A673 (cell line): ENCODE data around the gene OSGIN1. TPM values are rescaled to one million over a fixed set of nuclear protein-coding genes. Genes with fewer than 3 reads are reported as not detected.

ENCODE experiments used
- BruUV-seq: library from RNA; stranded (reverse); fragments of 400-500 nt; replicated peaks from 2 replicates; lab custom pipeline; 2021; lab: Mats Ljungman, UMichigan
- CTCF ChIA-PET: fragments of 300-600 bp; sonication (Branson Sonifier 250); formaldehyde crosslinking; loops from one replicate; lab custom pipeline; 2022; ENCODE audit warnings: antibody characterized with exemption; lab: Charles Lee
- POLR2A ChIA-PET: fragments of 300-600 bp; sonication (Branson Sonifier 250); formaldehyde crosslinking; loops from one replicate; lab custom pipeline; 2022; ENCODE audit warnings: antibody characterized with exemption; ENCODE audit not compliant: low non-redundant PET; lab: Charles Lee
- DNase-seq: peaks from one replicate; pipeline ENCODE4 v3.0.0-alpha.2; 2015; ENCODE audit warnings: low spot score
- H3K27ac ChIP-seq: fragments of 200-600 bp; sonication (generic); 2 replicates; pipeline ENCODE4 v1.5.1; 2016; ENCODE audit warnings: mixed run types, low read depth, mild to moderate bottlenecking, mixed read lengths, antibody characterized with exemption, low read length; ENCODE audit not compliant: poor library complexity, severe bottlenecking
- H3K27me3 ChIP-seq: fragments of 200-600 bp; sonication (generic); replicated peaks from 2 replicates; pipeline ENCODE4 v1.6.1; 2017; ENCODE audit warnings: mixed run types, low read depth, mild to moderate bottlenecking, mixed read lengths, antibody characterized with exemption, low read length; ENCODE audit not compliant: insufficient read depth, poor library complexity
- H3K36me3 ChIP-seq: fragments of 200-600 bp; sonication (generic); 2 replicates; pipeline ENCODE4 v1.6.1; 2016; ENCODE audit warnings: mixed run types, mild to moderate bottlenecking, mixed read lengths, antibody characterized with exemption, low read length; ENCODE audit not compliant: insufficient read depth, poor library complexity, severe bottlenecking
- H3K4me1 ChIP-seq: fragments of 200-600 bp; sonication (generic); 2 replicates; pipeline ENCODE4 v1.6.1; 2017; ENCODE audit warnings: mixed run types, mild to moderate bottlenecking, mixed read lengths, antibody characterized with exemption, low read length; ENCODE audit not compliant: insufficient read depth, poor library complexity, severe bottlenecking
- H3K4me3 ChIP-seq: fragments of 200-600 bp; sonication (generic); 2 replicates; pipeline ENCODE4 v1.5.1; 2016; ENCODE audit warnings: low read depth, mixed run types, mild to moderate bottlenecking, mixed read lengths, low read length; ENCODE audit not compliant: poor library complexity, severe bottlenecking
- H3K9me3 ChIP-seq: fragments of 200-600 bp; sonication (generic); 2 replicates; pipeline ENCODE4 v1.6.1; 2016; ENCODE audit warnings: mixed run types, low read depth, mild to moderate bottlenecking, mixed read lengths, antibody characterized with exemption, low read length; ENCODE audit not compliant: poor library complexity, severe bottlenecking
- EZH2 ChIP-seq: fragments of 200-600 bp; sonication (generic); IDR thresholded peaks from 2 replicates; pipeline ENCODE4 v1.6.1; 2017; ENCODE audit warnings: borderline replicate concordance, low read depth, mild to moderate bottlenecking, mixed read lengths, antibody characterized with exemption, low read length; ENCODE audit not compliant: poor library complexity, severe bottlenecking
- intact Hi-C: fragments of 100-400 bp; cut with micrococcal nuclease; formaldehyde crosslinking; loops from one replicate; pipeline ENCODE4 v1.10.0; 2022; ENCODE audit not compliant: unreplicated experiment
- total RNA-seq: library from RNA; stranded (reverse); gene quantifications from 2 replicates; pipeline ENCODE4 v1.2.3, GENCODE V29; 2021
- TF ChIP-seq, protein P1 (sequence below): fragments of 300-800, 200-600 bp; sonication (generic); conservative IDR thresholded peaks from 2 replicates; pipeline ENCODE4 v1.5.1; 2017; ENCODE audit warnings: low read depth, mild to moderate bottlenecking, antibody characterized with exemption, low read length, moderate library complexity, mixed read lengths

Gene OSGIN1
- total RNA-seq, 1 experiment from 2014 or later, result 2.4 TPM

DNA sequence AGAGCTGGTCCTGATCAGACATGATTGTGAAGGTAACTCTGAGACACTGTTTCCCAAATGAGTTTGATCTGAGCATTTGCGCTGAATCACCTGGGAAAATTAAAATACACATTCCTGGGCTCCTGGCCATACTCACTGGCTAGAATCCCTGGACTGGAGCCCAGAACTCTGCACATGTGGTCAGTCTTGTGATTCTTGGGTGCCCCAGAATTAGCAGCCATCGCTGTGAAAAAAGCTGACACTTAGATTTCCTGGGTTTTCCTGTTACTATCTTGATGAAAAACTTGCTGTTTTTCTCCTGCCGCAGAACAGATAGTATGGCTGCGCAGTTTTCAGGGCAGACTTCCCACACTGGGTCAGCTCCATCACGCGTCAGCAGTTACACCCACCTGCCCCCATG lies 39.6 kb downstream of the OSGIN1 start:
- DNase-seq, result no peak
- no TSS peak for BruUV-seq
- ChIA-PET POLR2A (no interaction called here), CTCF (interaction anchor here (0.6 kb wide), 1 partner anchor 15 kb away, joined by 6 read pairs; no protein-coding TSS in a partner anchor)
- H3K4me3 ChIP-seq, result no peak overlapping the region
- H3K4me1 ChIP-seq, result no peaks in the 10 kb centered on the region
- peaks cover 27% of the 10 kb centered on the region for H3K27me3 ChIP-seq
- H3K36me3 ChIP-seq, result no peaks in the 10 kb centered on the region
- no peaks in the 10 kb centered on the region for H3K9me3 ChIP-seq
- H3K27ac ChIP-seq, result no peak overlapping the region
- intact Hi-C loops, result no loop called here
- no peak for TF ChIP-seq EZH2
- TF ChIP-seq, protein P1, sequence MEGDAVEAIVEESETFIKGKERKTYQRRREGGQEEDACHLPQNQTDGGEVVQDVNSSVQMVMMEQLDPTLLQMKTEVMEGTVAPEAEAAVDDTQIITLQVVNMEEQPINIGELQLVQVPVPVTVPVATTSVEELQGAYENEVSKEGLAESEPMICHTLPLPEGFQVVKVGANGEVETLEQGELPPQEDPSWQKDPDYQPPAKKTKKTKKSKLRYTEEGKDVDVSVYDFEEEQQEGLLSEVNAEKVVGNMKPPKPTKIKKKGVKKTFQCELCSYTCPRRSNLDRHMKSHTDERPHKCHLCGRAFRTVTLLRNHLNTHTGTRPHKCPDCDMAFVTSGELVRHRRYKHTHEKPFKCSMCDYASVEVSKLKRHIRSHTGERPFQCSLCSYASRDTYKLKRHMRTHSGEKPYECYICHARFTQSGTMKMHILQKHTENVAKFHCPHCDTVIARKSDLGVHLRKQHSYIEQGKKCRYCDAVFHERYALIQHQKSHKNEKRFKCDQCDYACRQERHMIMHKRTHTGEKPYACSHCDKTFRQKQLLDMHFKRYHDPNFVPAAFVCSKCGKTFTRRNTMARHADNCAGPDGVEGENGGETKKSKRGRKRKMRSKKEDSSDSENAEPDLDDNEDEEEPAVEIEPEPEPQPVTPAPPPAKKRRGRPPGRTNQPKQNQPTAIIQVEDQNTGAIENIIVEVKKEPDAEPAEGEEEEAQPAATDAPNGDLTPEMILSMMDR, result no peak

DNA sequence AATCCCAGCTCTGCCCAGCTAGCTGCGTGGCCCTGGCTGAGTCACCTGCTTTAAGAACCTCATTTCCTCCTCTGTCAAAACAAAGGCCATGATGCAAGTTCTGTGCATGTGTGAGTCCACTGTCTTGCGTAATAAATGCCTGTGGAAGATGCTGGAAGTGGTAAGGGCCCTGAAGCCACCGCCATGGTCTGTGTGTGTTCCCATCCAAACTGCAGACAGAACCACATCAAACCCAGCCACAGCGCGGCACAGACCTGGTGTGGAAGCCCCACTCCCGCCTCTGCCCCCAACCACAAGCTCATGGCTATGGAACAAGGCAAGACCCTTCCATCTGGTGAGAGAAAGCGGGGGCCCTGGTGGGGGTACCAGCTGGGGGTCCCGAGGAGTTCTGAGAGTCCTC lies 41.0 kb downstream of the OSGIN1 start:
- no peaks in the 10 kb centered on the region for H3K4me1 ChIP-seq
- no peaks in the 10 kb centered on the region for H3K9me3 ChIP-seq
- intact Hi-C loops, result no loop called here
- POLR2A ChIA-PET, result no interaction called here
- no peak overlapping the region for H3K27ac ChIP-seq
- BruUV-seq, result no TSS peak
- no peak overlapping the region for H3K4me3 ChIP-seq
- TF ChIP-seq EZH2, result no peak
- TF ChIP-seq, protein P1, result no peak
- no peaks in the 10 kb centered on the region for H3K36me3 ChIP-seq
- DNase-seq, result no peak
- H3K27me3 ChIP-seq, result peaks cover 12% of the 10 kb centered on the region
- CTCF ChIA-PET, result no interaction called here

DNA sequence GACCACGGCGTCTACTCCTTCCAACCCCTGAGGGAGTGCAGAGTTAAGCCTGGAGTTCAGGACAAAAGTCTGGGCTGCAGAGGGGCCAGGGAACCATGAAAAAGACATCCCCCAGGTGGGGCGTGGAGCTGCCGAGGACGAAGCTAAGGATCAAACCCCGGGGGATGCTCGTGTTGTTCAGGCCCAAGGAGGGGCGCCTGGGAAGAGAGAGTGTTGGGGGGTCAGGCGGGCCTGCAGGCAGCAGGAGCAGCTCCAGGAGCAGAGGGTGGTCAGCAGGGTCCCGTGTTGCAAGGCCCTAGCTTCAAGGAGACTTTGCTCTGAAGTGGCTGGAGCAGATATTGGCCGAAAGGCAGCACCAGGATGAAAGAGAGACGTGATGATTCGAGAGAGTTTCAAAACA lies 41.7 kb downstream of the OSGIN1 start:
- no peak for DNase-seq
- H3K4me3 ChIP-seq, result no peak overlapping the region
- no peaks in the 10 kb centered on the region for H3K4me1 ChIP-seq
- TF ChIP-seq, protein P1, result no peak
- no peak for TF ChIP-seq EZH2
- ChIA-PET POLR2A (no interaction called here), CTCF (no interaction called here)
- H3K27ac ChIP-seq, result no peak overlapping the region
- intact Hi-C loops, result no loop called here
- no peaks in the 10 kb centered on the region for H3K36me3 ChIP-seq
- H3K27me3 ChIP-seq, result peaks cover 6% of the 10 kb centered on the region
- no peaks in the 10 kb centered on the region for H3K9me3 ChIP-seq
- no TSS peak for BruUV-seq
